H1 (cell line): Measurements from ENCODE around the gene DDX56. TPM values are rescaled to one million over a fixed set of nuclear protein-coding genes. Genes with fewer than 3 reads are reported as not detected.

Source experiments
- CTCF ChIA-PET: fragments of 300-600 bp; sonication (Branson Sonifier 250); formaldehyde crosslinking; loops from one replicate; lab custom pipeline; 2021; ENCODE audit not compliant: partially characterized antibody; lab: Charles Lee
- POLR2A ChIA-PET: fragments of 300-600 bp; sonication (Branson Sonifier 250); formaldehyde crosslinking; loops from one replicate; lab custom pipeline; 2021; ENCODE audit warnings: inconsistent platforms; ENCODE audit not compliant: partially characterized antibody; lab: Charles Lee
- DNase-seq, 2 experiments: peaks; one replicate each; pipeline versions ENCODE4 v3.0.0 to v3.0.0-alpha.2; 2010 to 2022; ENCODE audit warnings: low spot score in 2 of 2, low read depth in 1 of 2, mixed read lengths in 1 of 2
- FAIRE-seq: peaks from 2 replicates; lab custom pipeline; 2011; peaks lifted over from hg19 to GRCh38; lab: Jason Lieb, UNC
- H2AFZ ChIP-seq: 2 replicates; pipeline ENCODE4 v1.8.1; 2012; ENCODE audit warnings: low read length, inconsistent platforms
- H2AK5ac ChIP-seq: 2 replicates; pipeline ENCODE4 v1.6.1; 2013; ENCODE audit warnings: low read depth, low read length
- H2BK120ac ChIP-seq: replicated peaks from 2 replicates; pipeline ENCODE3; 2013; ENCODE audit warnings: low read depth, low read length, inconsistent platforms
- H2BK12ac ChIP-seq: 2 replicates; pipeline ENCODE4 v1.6.1; 2013; ENCODE audit warnings: low read depth, low read length
- H2BK15ac ChIP-seq: 2 replicates; pipeline ENCODE4 v1.6.1; 2013; ENCODE audit warnings: low read length
- H2BK20ac ChIP-seq: 2 replicates; pipeline ENCODE4 v1.6.1; 2013; ENCODE audit warnings: low read length
- H2BK5ac ChIP-seq: 2 replicates; pipeline ENCODE4 v1.6.1; 2013; ENCODE audit warnings: low read depth, low read length
- H3K14ac ChIP-seq: 2 replicates; pipeline ENCODE4 v1.6.1; 2013; ENCODE audit warnings: inconsistent platforms; ENCODE audit not compliant: insufficient read length
- H3K18ac ChIP-seq: 2 replicates; pipeline ENCODE4 v1.6.1; 2013; ENCODE audit warnings: low read length; ENCODE audit errors: extremely low read depth
- H3K23ac ChIP-seq: 2 replicates; pipeline ENCODE4 v1.6.1; 2013; ENCODE audit warnings: inconsistent platforms; ENCODE audit not compliant: insufficient read length
- H3K23me2 ChIP-seq: 2 replicates; pipeline ENCODE4 v1.6.1; 2013; ENCODE audit warnings: low read depth, low read length
- H3K27ac ChIP-seq: 2 replicates; pipeline ENCODE4 v1.6.1; 2011; ENCODE audit warnings: low read depth, low read length, inconsistent platforms
- H3K27me3 ChIP-seq, 4 experiments: replicated peaks in 1 of 4; 1 replicate in 1 of 4; 2 replicates in 3 of 4; pipeline versions ENCODE4 v1.6.1 to v1.8.1; 2011 to 2013; ENCODE audit warnings: low read length in 3 of 4, mild to moderate bottlenecking in 3 of 4, inconsistent platforms in 2 of 4, mixed read lengths in 2 of 4, moderate library complexity in 1 of 4; ENCODE audit not compliant: control insufficient read depth in 3 of 4, insufficient read depth in 3 of 4; ENCODE audit errors: extremely low read depth in 1 of 4
- H3K36me3 ChIP-seq, 4 experiments: 2 replicates each; pipeline versions ENCODE4 v1.6.1 to v1.8.1; 2011 to 2013; ENCODE audit warnings: mild to moderate bottlenecking in 4 of 4, low read length in 3 of 4, moderate library complexity in 2 of 4, control low read depth in 1 of 4, inconsistent platforms in 1 of 4; ENCODE audit not compliant: insufficient read depth in 4 of 4, control insufficient read depth in 2 of 4
- H3K4ac ChIP-seq: replicated peaks from 2 replicates; pipeline ENCODE3; 2013; ENCODE audit warnings: low read length, low read depth, mixed read lengths, inconsistent platforms; ENCODE audit not compliant: insufficient read length
- H3K4me1 ChIP-seq, 4 experiments: replicated peaks in 1 of 4; 1 replicate in 1 of 4; 2 replicates in 3 of 4; pipeline versions ENCODE4 v1.6.1 to v1.8.1; 2011 to 2013; ENCODE audit warnings: low read length in 3 of 4, inconsistent platforms in 2 of 4, mixed read lengths in 1 of 4; ENCODE audit not compliant: insufficient read depth in 4 of 4, control insufficient read depth in 3 of 4
- H3K4me2 ChIP-seq, 2 experiments: 2 replicates each; pipeline versions ENCODE4 v1.6.1 to v1.8.1; 2011 to 2013; ENCODE audit warnings: low read depth in 2 of 2, low read length in 2 of 2, control low read depth in 1 of 2, inconsistent platforms in 1 of 2, mild to moderate bottlenecking in 1 of 2; ENCODE audit not compliant: insufficient read depth in 1 of 2
- H3K4me3 ChIP-seq, 4 experiments: fragments of 200-600, 300-600 bp in 1 of 4; sonication (generic), shearing (Covaris generic), sonication (Bioruptor Twin) in 1 of 4; 2 replicates each; pipeline versions ENCODE4 v1.5.1 to v1.8.1; 2011 to 2016; ENCODE audit warnings: low read length in 4 of 4, low read depth in 3 of 4, control low read depth in 2 of 4, inconsistent platforms in 2 of 4, mild to moderate bottlenecking in 2 of 4, mixed read lengths in 1 of 4, moderate library complexity in 1 of 4; ENCODE audit not compliant: insufficient read depth in 2 of 4; ENCODE audit errors: extremely low read depth in 1 of 4
- H3K56ac ChIP-seq: replicated peaks from 2 replicates; pipeline ENCODE3; 2013; ENCODE audit warnings: low read depth, mild to moderate bottlenecking, mixed read lengths, low read length, inconsistent platforms; ENCODE audit not compliant: insufficient read length
- H3K79me1 ChIP-seq: 2 replicates; pipeline ENCODE4 v1.6.1; 2013; ENCODE audit warnings: low read depth, low read length, control low read depth
- H3K79me2 ChIP-seq, 2 experiments: 2 replicates each; pipeline versions ENCODE4 v1.6.1 to v1.8.1; 2012 to 2013; ENCODE audit warnings: low read length in 2 of 2, mild to moderate bottlenecking in 2 of 2, inconsistent platforms in 1 of 2; ENCODE audit not compliant: insufficient read depth in 2 of 2, control insufficient read depth in 1 of 2
- H3K9ac ChIP-seq, 4 experiments: replicated peaks in 1 of 4; 1 replicate in 1 of 4; 2 replicates in 3 of 4; pipeline versions ENCODE4 v1.6.1 to v1.8.1; 2011 to 2013; ENCODE audit warnings: low read depth in 3 of 4, low read length in 3 of 4, control low read depth in 2 of 4, mild to moderate bottlenecking in 2 of 4, moderate library complexity in 2 of 4, inconsistent platforms in 1 of 4; ENCODE audit errors: extremely low read depth in 1 of 4
- H3K9me3 ChIP-seq, 2 experiments: 2 replicates each; pipeline versions ENCODE4 v1.6.1 to v1.8.1; 2012 to 2013; ENCODE audit warnings: mild to moderate bottlenecking in 2 of 2, moderate library complexity in 2 of 2, control low read depth in 1 of 2, inconsistent platforms in 1 of 2, low read depth in 1 of 2, low read length in 1 of 2, mixed read lengths in 1 of 2; ENCODE audit not compliant: insufficient read depth in 2 of 2
- H4K20me1 ChIP-seq, 2 experiments: replicated peaks in 1 of 2; 2 replicates each; pipeline versions ENCODE3 to v1.8.1; 2011 to 2013; ENCODE audit warnings: inconsistent platforms in 2 of 2, low read length in 2 of 2, mild to moderate bottlenecking in 1 of 2; ENCODE audit not compliant: insufficient read depth in 2 of 2, control insufficient read depth in 1 of 2
- H4K5ac ChIP-seq: 2 replicates; pipeline ENCODE4 v1.6.1; 2013; ENCODE audit warnings: low read length, low read depth, mixed read lengths, inconsistent platforms; ENCODE audit not compliant: insufficient read length
- H4K8ac ChIP-seq: 2 replicates; pipeline ENCODE4 v1.8.0; 2013; ENCODE audit warnings: mild to moderate bottlenecking, moderate library complexity, low read length, inconsistent platforms; ENCODE audit not compliant: insufficient read depth; ENCODE audit errors: extremely low read depth
- H4K91ac ChIP-seq: replicated peaks from 2 replicates; pipeline ENCODE3; 2013; ENCODE audit warnings: low read length, mixed read lengths, inconsistent platforms; ENCODE audit not compliant: insufficient read length
- ATF3 ChIP-seq: IDR thresholded peaks from 2 replicates; pipeline ENCODE4 v1.6.1; 2011; ENCODE audit warnings: low read depth, mild to moderate bottlenecking, low read length; ENCODE audit not compliant: insufficient read depth
- CTCF ChIP-seq, 3 experiments: IDR thresholded peaks; 1 replicate in 2 of 3; 2 replicates in 1 of 3; pipeline versions ENCODE4 v1.5.1 to v1.6.1; 2011; ENCODE audit warnings: low read length in 3 of 3, mild to moderate bottlenecking in 3 of 3, inconsistent platforms in 2 of 3, low read depth in 1 of 3, moderate library complexity in 1 of 3; ENCODE audit not compliant: insufficient read depth in 1 of 3; ENCODE audit errors: control extremely low read depth in 1 of 3
- GABPA ChIP-seq: IDR thresholded peaks from 2 replicates; pipeline ENCODE4 v1.6.1; 2011; ENCODE audit warnings: mild to moderate bottlenecking, low read length, moderate library complexity, borderline replicate concordance; ENCODE audit not compliant: insufficient read depth
- KDM4A ChIP-seq: IDR thresholded peaks from one replicate; pipeline ENCODE4 v1.7.1; 2012; ENCODE audit warnings: low read depth, mild to moderate bottlenecking, moderate library complexity, low read length, inconsistent platforms; ENCODE audit not compliant: severe bottlenecking
- MAFK ChIP-seq: IDR thresholded peaks from 2 replicates; pipeline ENCODE4 v1.6.1; 2012; ENCODE audit warnings: low read depth, mild to moderate bottlenecking, improper control_type of control experiment, low read length
- MAX ChIP-seq: IDR thresholded peaks from 2 replicates; pipeline ENCODE4 v1.6.1; 2012; ENCODE audit warnings: inconsistent platforms
- POLR2AphosphoS5 ChIP-seq: IDR thresholded peaks from 2 replicates; pipeline ENCODE4 v1.6.1; 2011; ENCODE audit warnings: low read depth, low read length
- RFX5 ChIP-seq: IDR thresholded peaks from 2 replicates; pipeline ENCODE4 v1.6.1; 2011; ENCODE audit warnings: low read depth, low read length, improper control_type of control experiment, borderline replicate concordance
- TBP ChIP-seq: IDR thresholded peaks from 2 replicates; pipeline ENCODE4 v1.6.1; 2011; ENCODE audit warnings: low read depth, low read length, improper control_type of control experiment
- WGBS, 2 experiments: shearing (Covaris generic) in 1 of 2; methylation state at CpG; one replicate each; pipeline versions ENCODE4 v1.1.6 to v1.1.7; 2013 to 2015; ENCODE audit warnings: low lambda C conversion rate in 2 of 2, mixed read lengths in 2 of 2, inconsistent platforms in 1 of 2, low coverage in 1 of 2, missing lambda C conversion rate in 1 of 2; ENCODE audit not compliant: insufficient replicate concordance in 2 of 2, insufficient coverage in 1 of 2, insufficient read length in 1 of 2; ENCODE audit errors: extremely low coverage in 1 of 2, missing lambda C conversion rate in 1 of 2; 5-methylcytosine and 5-hydroxymethylcytosine counted together
- polyA plus RNA-seq, 7 experiments: library from polyadenylated mRNA; depleted of rRNA in 3 of 7; stranded (reverse) in 5 of 7; unstranded in 2 of 7; fragments of >200 nt in 5 of 7; fragments of 200-250 nt in 2 of 7; gene quantifications; 1 replicate in 5 of 7; 2 replicates in 1 of 7; 4 replicates in 1 of 7; pipeline versions ENCODE4 v1.2.1 to v1.2.3, GENCODE V29; 2011 to 2013; ENCODE audit warnings: missing spikeins in 2 of 7, mixed read lengths in 2 of 7
- total RNA-seq: library from RNA; stranded (reverse); fragmentation: NEBNext Ultra II Directional; extraction: Animal tissue kit (Norgen Biotek cat#: 25700); gene quantifications from 2 replicates; pipeline ENCODE4 v1.2.1, GENCODE V29; 2021

DDX56 gene
- total and polyA plus RNA-seq, 2 of the 8 experiments (the other 6 are each of a cell fraction or from before 2014, with no cell fraction given), result 56.9 to 81.6 TPM

GRCh38 chr7:44518761-44519160 lies 54.9 kb downstream of the DDX56 start:
- TF ChIP-seq TBP, result no peak
- TF ChIP-seq RFX5, result no peak
- TF ChIP-seq CTCF (IDR thresholded peaks at IDR 0.05; ENCODE audit: control extremely low read depth in 1 of 3, insufficient read depth in 1 of 3, low read depth in 1 of 3, low read length in 3 of 3), result no peak
- no peak for TF ChIP-seq ATF3
- TF ChIP-seq POLR2AphosphoS5, result no peak
- no peak for TF ChIP-seq MAFK
- no peak for TF ChIP-seq GABPA
- TF ChIP-seq KDM4A, result no peak
- no peak for TF ChIP-seq MAX
- Histone ChIP-seq H3K9ac (no peak overlapping the region), H3K18ac (no peak overlapping the region), H3K4me3 (no peak overlapping the region), H2BK120ac (no peak overlapping the region), H3K27me3 (no peaks in the 10 kb centered on the region), H3K27ac (no peak overlapping the region), H3K9me3 (no peaks in the 10 kb centered on the region), H3K4me2 (no peak overlapping the region), H3K4ac (no peak overlapping the region), H4K5ac (no peak overlapping the region), H2AK5ac (no peak overlapping the region), H2BK20ac (no peak overlapping the region), H3K79me2 (no peaks in the 10 kb centered on the region), H3K36me3 (no peaks in the 10 kb centered on the region), H3K79me1 (no peaks in the 10 kb centered on the region), H4K91ac (no peak overlapping the region), H3K56ac (no peak overlapping the region), H2BK5ac (no peak overlapping the region), H2BK12ac (no peak overlapping the region), H2BK15ac (no peak overlapping the region), H3K23me2 (no peaks in the 10 kb centered on the region), H3K14ac (no peak overlapping the region), H2AFZ (no peak overlapping the region), H3K4me1 (no peaks in the 10 kb centered on the region), H4K8ac (no peak overlapping the region), H3K23ac (no peak overlapping the region), H4K20me1 (no peaks in the 10 kb centered on the region)
- 74% methylated on average over 3 of the region's 3 CpGs; no CpG with 5 or more reads in 1 of the 2 experiments for WGBS, 2 experiments
- no peak for DNase-seq
- no peak for FAIRE-seq
- ChIA-PET POLR2A (no interaction called here), CTCF (interaction anchor here (1.1 to 2.4 kb wide), 3 partner anchors 16 to 46 kb away, joined by 3 to 12 read pairs (median 11); no protein-coding TSS in a partner anchor)
